Cerebellar cortex (tissue), 1 donor: Measurements from ENCODE around the gene THSD7B.
"Not testable (repeated sequence)": the region's sequence is repeated elsewhere in the genome, so short reads cannot be mapped to it uniquely, and the experiment has no call there.

Experiments
- DNase-seq: peaks from one replicate; pipeline ENCODE4 v3.0.0-alpha.2; 2015; ENCODE audit warnings: low spot score

THSD7B gene

GRCh38 chr2:137547842-137548241, 782.5 kb downstream of the THSD7B start:
- no peak for DNase-seq

GRCh38 chr2:137566387-137566786, 801.0 kb downstream of the THSD7B start:
- DNase-seq = no peak

GRCh38 chr2:137570484-137570883, 805.1 kb downstream of the THSD7B start:
- DNase-seq = no peak

GRCh38 chr2:137587834-137588233, 822.5 kb downstream of the THSD7B start:
- DNase-seq = not testable (repeated sequence)

DNA sequence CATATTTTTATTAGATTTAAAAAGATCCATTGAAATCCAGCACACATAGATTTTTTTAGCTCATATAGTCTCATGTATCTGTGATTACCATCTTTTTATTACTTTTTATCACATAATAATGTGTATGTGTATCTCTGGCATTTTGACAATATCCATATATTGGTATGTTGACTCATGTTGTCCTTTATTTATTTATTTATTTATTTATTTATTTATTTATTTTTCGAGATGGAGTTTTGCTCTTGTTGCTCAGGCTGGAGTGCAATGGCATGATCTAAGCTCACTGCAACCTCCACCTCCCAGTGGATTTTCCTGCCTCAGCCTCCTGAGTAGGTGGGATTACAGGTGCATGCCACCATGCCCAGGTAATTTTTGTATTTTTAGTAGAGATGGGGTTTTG, 823.2 kb downstream of the THSD7B start:
- DNase-seq = not testable (repeated sequence)

DNA sequence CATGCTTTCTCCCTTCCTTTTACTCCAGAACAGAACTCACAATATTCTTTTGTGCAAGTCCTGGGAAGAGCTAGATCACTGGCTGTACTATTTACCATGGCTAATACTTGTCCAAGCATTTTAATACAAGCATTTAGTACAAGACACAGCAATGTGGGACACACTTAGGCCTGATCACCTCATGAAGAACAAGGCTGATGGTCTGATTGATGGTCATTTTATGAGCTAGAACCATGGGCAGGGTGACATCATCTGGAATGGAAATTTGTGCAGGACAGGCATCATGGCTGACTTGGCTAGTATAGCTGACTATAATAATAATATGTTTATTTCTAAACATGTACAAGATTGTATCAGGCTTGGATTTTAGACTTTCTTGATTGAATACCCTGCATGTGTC, 824.8 kb downstream of the THSD7B start:
- DNase-seq = no peak

DNA sequence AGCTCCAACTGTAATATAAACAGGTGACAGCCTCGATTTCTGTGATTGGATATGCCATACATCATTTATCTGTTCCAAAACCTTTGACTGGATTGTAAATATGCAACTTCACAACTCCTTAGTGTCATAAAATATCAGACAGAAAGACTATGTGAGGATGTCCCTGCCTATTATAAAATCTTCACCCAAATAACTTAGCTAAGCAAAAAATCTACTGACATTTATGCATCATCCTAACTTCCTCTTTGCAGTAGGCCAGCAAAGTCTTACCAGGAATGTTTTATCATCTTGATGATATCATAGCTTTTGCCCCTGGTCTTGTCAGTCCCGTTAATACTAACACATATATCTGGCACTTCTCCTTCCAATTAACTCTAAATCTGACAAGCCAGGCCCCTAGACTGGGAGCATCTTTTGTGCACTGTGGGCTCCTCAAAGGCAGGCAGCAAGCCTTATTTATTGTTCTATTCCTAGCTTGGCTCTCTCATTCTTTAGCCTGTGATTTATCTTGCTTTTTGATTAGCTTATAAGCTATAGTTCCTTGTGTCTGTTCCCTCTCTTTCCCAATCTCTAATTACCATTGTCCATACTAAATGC, 842.5 kb downstream of the THSD7B start:
- no peak for DNase-seq

- DNase-seq = no peak
These were observed 873.6 kb downstream of the THSD7B start for GRCh38 chr2:137638932-137639331.

GRCh38 chr2:137644731-137645130, 879.4 kb downstream of the THSD7B start:
- DNase-seq = no peak

DNA sequence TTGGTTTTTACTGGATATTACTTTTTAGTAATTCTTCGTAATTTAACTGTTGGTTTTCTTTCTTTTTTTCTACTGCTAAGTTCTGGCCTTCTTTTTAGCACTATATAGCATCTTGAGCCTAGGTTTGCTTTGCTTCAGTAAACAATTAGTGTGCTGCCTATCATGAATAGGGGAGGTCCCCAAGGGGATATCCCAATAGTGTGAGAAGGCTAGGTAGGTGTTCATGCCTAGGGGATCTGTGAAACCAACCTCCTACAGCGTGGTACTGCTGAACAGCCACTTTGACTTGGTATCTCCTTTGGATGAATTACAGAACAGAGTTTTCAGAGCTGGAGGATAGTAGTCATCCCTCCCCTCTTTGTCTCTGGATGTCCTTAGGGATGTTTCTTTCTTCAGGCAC, 888.7 kb downstream of the THSD7B start:
- DNase-seq = no peak

DNA sequence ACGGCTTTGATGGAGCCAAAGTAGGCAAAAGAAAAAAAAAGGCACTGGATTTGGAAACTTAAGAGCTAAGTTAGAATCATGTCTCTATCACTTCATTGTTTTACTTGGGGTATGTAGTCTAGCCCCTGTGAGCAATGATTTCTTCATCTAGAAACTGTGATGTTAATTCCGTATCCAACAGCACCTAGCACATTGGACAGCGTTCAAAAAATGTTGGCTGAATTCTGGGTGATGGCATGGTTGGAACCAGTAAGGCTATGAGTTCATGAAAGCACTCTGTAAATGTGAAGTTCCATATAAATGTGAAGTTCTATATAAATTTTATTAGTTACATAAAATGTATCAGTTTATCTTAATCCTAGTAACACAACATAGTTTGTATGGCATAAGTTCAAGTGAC, 890.5 kb downstream of the THSD7B start:
- DNase-seq = no peak

GRCh38 chr2:137658433-137658832, 893.1 kb downstream of the THSD7B start:
- DNase-seq = no peak

DNA sequence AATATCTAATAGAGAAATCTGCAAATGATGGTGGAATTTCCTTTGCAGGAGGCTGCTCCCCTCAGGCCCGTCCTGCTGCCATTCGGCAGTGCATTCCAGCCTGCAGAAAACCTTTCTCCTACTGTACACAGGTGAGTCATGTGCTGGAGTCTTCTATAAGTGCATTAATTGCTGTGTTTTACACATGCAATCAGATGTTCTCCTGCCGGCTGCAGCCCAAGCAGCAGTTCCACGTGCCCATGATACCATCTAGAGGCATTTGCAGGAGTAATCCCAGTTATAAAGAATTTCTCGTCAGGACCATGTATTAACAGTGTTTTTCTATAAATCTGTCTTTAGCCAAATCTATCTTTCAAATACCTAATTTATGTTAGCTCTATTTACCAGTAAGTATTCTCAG, 894.3 kb downstream of the THSD7B start:
- no peak for DNase-seq

- no peak for DNase-seq
These were observed 904.8 kb downstream of the THSD7B start for GRCh38 chr2:137670111-137670510.

DNA sequence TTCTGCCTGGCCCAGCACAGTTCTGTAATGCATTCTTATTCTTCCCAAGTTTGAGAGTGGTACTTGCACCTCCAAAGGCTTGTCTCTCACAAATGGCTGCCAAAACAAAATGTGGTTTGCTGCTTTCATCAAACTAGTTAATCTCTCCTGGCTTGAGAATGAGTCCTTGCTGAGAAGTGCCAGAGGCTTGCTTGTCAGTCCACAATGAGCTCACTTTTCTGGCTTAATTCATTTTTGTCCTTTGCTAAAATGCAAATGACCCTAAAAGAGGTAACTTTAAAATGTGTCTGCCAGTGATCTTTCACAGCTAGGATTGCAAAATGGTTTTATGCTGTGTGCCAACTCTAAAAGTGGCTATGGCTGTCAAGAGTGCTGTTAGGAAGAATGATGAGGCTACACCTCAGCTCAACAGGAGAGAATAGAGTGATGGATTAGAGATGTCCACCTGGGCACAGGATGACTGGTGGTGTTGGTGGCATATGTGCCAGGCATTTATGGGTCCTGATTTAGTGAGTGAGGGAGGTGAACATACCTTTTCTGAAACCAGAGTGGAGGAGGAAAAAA, 907.7 kb downstream of the THSD7B start:
- no peak for DNase-seq

- no peak for DNase-seq
These were observed 909.6 kb downstream of the THSD7B start for GRCh38 chr2:137674991-137675390.

- DNase-seq = no peak
These were observed 910.4 kb downstream of the THSD7B start for GRCh38 chr2:137675584-137676327.

- DNase-seq = no peak
These were observed 911.0 kb downstream of the THSD7B start for GRCh38 chr2:137676346-137676745.

DNA sequence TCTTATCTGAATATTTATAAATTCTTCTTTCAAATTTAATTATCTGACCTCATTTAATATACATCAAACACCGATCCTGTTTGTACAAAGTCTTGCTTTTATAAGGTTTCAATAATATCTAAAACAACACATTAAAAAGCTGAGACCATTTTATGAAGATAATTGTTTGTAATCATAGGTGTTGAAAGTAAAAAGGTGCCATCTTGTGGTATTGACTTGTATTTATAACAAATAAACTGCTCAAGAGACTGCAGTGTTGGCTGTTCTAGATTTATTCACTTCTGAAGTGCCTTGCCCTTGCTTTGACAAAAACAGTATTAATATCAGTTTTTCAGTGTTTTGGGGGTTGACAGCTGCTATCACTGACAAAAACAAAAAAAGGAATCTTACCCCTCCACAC, 912.1 kb downstream of the THSD7B start:
- DNase-seq = no peak

DNA sequence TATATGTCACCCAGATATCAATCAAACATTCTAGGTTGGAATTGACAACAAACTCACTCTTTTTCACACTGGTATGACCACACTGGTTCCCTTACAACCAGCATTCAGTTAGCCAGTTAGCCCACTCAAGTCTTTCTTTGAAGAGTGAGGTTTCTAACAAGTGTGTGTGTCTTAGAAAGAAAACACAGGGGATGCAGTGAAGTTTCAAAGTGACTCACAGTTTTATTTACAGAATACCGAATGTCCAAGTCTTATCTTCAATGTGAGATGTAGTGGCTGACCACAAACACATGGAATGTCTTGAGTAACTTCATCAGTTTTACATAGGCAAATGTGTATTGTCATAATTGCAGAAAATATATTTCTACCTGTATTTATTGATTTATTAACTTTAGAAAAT, 924.2 kb downstream of the THSD7B start:
- no peak for DNase-seq

DNA sequence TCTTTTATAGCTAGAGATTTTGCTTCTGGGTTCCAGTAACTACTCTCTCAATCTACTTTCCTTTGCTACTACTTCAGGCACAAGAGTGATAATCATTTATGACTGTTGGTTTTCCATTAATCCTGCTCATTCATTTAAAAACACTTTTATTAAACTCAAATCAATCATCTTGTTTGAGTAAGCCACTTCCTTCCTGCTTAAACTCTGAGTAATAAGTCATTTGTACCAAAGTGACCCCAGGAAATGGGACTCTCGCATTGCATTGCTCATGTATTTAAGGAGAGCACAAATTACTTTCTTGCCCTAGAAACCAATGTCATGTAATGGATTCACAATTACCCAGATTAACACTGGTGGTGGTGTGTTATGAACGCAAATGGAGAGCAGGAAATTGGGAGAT, 928.2 kb downstream of the THSD7B start:
- no peak for DNase-seq

DNA sequence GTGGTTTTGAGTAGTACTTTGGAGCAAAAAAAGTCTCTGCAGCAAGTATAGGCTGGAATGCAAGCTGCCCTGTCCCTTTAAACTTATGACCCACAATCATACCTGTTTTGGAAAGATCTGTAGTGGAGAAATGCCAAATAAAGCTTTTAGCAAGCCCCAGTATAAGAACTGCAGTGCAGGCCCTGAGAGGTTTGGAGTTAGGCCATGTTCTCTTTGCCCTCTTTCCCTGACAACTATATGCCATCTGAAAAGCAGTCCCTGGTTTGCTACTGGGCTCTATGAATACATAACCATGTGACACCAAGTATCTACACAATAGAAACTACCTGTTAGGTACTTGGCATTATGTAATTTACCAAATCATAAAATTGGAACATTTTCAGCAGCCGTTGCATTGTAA, 931.6 kb downstream of the THSD7B start:
- no peak for DNase-seq

DNA sequence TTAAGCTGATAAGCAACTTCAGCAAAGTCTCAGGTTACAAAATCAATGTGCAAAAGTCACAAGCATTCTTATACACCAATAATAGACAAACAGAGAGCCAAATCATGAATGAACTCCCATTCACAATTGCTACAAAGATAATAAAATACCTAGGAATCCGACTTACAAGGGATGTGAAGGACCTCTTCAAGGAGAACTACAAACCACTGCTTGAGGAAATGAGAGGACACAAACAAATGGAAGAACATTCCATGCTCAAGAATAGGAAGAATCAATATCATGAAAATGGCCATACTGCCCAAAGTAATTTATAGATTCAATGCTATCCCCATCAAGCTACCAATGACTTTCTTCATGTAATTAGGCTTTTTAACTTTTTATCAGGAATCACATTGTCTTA, 934.9 kb downstream of the THSD7B start:
- DNase-seq = not testable (repeated sequence)

DNA sequence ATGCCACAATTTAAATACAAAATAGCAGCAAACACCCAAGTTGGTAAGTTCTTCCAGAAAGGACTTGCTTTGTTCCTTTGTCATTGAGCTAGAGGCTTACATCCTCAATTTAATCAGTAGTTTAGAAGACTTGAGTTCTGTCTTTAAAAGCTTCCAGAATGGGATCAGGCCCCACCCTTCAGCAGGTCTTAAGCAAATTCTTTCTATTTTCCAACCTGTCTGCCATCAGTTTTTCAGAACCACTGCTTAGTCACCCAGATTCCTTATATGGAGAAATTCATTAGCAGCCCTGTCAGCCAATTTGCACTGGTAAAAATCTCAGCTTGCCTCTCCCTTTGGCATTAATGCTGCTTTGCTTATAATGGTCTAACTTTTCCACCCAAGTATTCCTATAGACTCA, 935.3 kb downstream of the THSD7B start:
- DNase-seq = no peak
